GM13976 (cell line): ENCODE results near the gene LILRB5.
"Not testable (repeated sequence)": the region's sequence is repeated elsewhere in the genome, so short reads cannot be mapped to it uniquely, and the experiment has no call there.

Experiments
- DNase-seq: peaks from one replicate; pipeline ENCODE4 v3.0.0; 2012; ENCODE audit warnings: low spot score
- CTCF ChIP-seq: IDR thresholded peaks from 2 replicates; pipeline ENCODE4 v1.5.1; 2012; ENCODE audit warnings: borderline replicate concordance, mild to moderate bottlenecking; ENCODE audit not compliant: insufficient read depth; ENCODE audit errors: extremely low read depth, missing control alignments, control extremely low read depth
- in situ Hi-C: fragments of 300-500 bp; cut with MboI; formaldehyde crosslinking; loops from one replicate; pipeline ENCODE4 v1.12.0; 2022; ENCODE audit warnings: low sequenced_read_pairs, mixed read lengths, inconsistent platforms; ENCODE audit not compliant: unreplicated experiment

LILRB5 gene

GRCh38 chr19:54297759-54298305 is 40.8 kb upstream of the LILRB5 start:
- DNase-seq, result no peak
- no peak for TF ChIP-seq CTCF
- in situ Hi-C loops, result loop anchor here (5.0 kb wide), 1 partner anchor 279 kb away; no protein-coding TSS in a partner anchor

GRCh38 chr19:54294539-54294938 is 37.5 kb upstream of the LILRB5 start:
- no peak for DNase-seq
- no peak for TF ChIP-seq CTCF

GRCh38 chr19:54289160-54289559 is 32.1 kb upstream of the LILRB5 start:
- in situ Hi-C loops, DNase-seq: not testable (repeated sequence)

More at GRCh38 chr19:54294539-54294938, 37.5 kb upstream of the LILRB5 start:
- in situ Hi-C loops, result no loop called here

- no peak for TF ChIP-seq CTCF
- no peak for DNase-seq
- in situ Hi-C loops, result no loop called here
Observed at GRCh38 chr19:54287456-54287855, 30.4 kb upstream of the LILRB5 start.

GRCh38 chr19:54286283-54286682 is 29.2 kb upstream of the LILRB5 start:
- DNase-seq, in situ Hi-C loops: not testable (repeated sequence)

- DNase-seq, in situ Hi-C loops: not testable (repeated sequence)
Observed at GRCh38 chr19:54285427-54286056, 28.5 kb upstream of the LILRB5 start.

- no peak for DNase-seq
- in situ Hi-C loops, result no loop called here
Observed at GRCh38 chr19:54282686-54283470, 25.8 kb upstream of the LILRB5 start.

GRCh38 chr19:54281729-54282075 is 24.6 kb upstream of the LILRB5 start:
- in situ Hi-C loops, DNase-seq: not testable (repeated sequence)

More at GRCh38 chr19:54282686-54283470, 25.8 kb upstream of the LILRB5 start:
- TF ChIP-seq CTCF, result no peak
